Uterus (tissue), 4 donors: ENCODE data around the gene TFAP2B. TPM values are rescaled to one million over a fixed set of nuclear protein-coding genes. Genes with fewer than 3 reads are reported as not detected.

Experiments used
- DNase-seq, 2 donors: peaks; one replicate each; pipeline ENCODE4 v3.0.0-alpha.2; 2019 to 2020
- H3K27ac ChIP-seq, 2 donors: fragments of 200-600 bp; sonication (generic); 1 replicate in 1 of 2; 2 replicates in 1 of 2; pipeline ENCODE4 v1.5.1; 2016 to 2018
- H3K27me3 ChIP-seq, 2 donors: fragments of 200-600 bp; sonication (generic); one replicate each; pipeline ENCODE4 v1.5.1; 2018 to 2019; ENCODE audit warnings: control low read depth in 1 of 2
- H3K36me3 ChIP-seq, 2 donors: fragments of 200-600 bp; sonication (generic); one replicate each; pipeline ENCODE4 v1.5.1; 2019; ENCODE audit warnings: control low read depth in 1 of 2
- H3K4me1 ChIP-seq, 2 donors: fragments of 200-600 bp; sonication (generic); one replicate each; pipeline ENCODE4 v1.5.1; 2018 to 2019; ENCODE audit warnings: control low read depth in 1 of 2
- H3K4me3 ChIP-seq, 2 donors: fragments of 200-600 bp; sonication (generic); 1 replicate in 1 of 2; 2 replicates in 1 of 2; pipeline ENCODE4 v1.5.1; 2018 to 2019; ENCODE audit warnings: mild to moderate bottlenecking in 1 of 2
- H3K9me3 ChIP-seq, 2 donors: fragments of 200-600 bp; sonication (generic); one replicate each; pipeline ENCODE4 v1.5.1; 2019; ENCODE audit warnings: control low read depth in 1 of 2
- CTCF ChIP-seq, 4 experiments: fragments of 200-600 bp in 2 of 4; fragments of 450-650 bp in 2 of 4; sonication (generic) in 2 of 4; IDR thresholded peaks; one replicate each; pipeline ENCODE4 v1.5.1; 2016 to 2019; ENCODE audit warnings: antibody characterized with exemption in 4 of 4, mild to moderate bottlenecking in 2 of 4, moderate library complexity in 1 of 4
- POLR2A ChIP-seq, 2 donors: fragments of 450-650 bp; IDR thresholded peaks; one replicate each; pipeline ENCODE4 v1.6.1; 2016; ENCODE audit warnings: antibody characterized with exemption in 2 of 2, mild to moderate bottlenecking in 1 of 2, moderate library complexity in 1 of 2
- intact Hi-C: fragments of 100-400 bp; cut with DNase I; formaldehyde crosslinking; loops from one replicate; pipeline ENCODE4 v1.15.1; 2023; ENCODE audit warnings: low total_unique reads
- total RNA-seq, 4 donors: library from RNA; depleted of rRNA in 3 of 4; stranded (reverse); fragments of >200 nt in 3 of 4; gene quantifications; one replicate each; pipeline versions ENCODE4 v1.1.0 to v1.2.4, GENCODE V29; 2014 to 2023
- donor health status: DM: yes; HTN: yes; CAD: no.

Gene TFAP2B
- total RNA-seq, 4 donors from 2014 or later: 0.41 TPM; not detected in 3

- TF ChIP-seq CTCF (IDR thresholded peaks at IDR 0.05) (no peak), POLR2A (IDR thresholded peaks at IDR 0.05) (no peak)
- Histone ChIP-seq H3K27me3 (no peaks in the 10 kb centered on the region), H3K27ac (no peak overlapping the region), H3K9me3 (no peaks in the 10 kb centered on the region), H3K4me1 (no peaks in the 10 kb centered on the region), H3K36me3 (no peaks in the 10 kb centered on the region), H3K4me3 (no peak overlapping the region)
- DNase-seq: no peak
- intact Hi-C loops: no loop called here
These were observed 45.9 kb downstream of the TFAP2B start for GRCh38 chr6:50864601-50865000.

GRCh38 chr6:50868466-50868865 is 49.8 kb downstream of the TFAP2B start:
- Histone ChIP-seq H3K27ac (no peak overlapping the region), H3K4me3 (no peak overlapping the region), H3K27me3 (no peaks in the 10 kb centered on the region), H3K9me3 (no peaks in the 10 kb centered on the region), H3K4me1 (no peaks in the 10 kb centered on the region), H3K36me3 (no peaks in the 10 kb centered on the region)
- intact Hi-C loops: no loop called here
- TF ChIP-seq POLR2A (IDR thresholded peaks at IDR 0.05): no peak
- TF ChIP-seq CTCF (IDR thresholded peaks at IDR 0.05): no peak
- DNase-seq: no peak

- Histone ChIP-seq H3K4me3 (no peak overlapping the region), H3K27ac (no peak overlapping the region), H3K36me3 (no peaks in the 10 kb centered on the region), H3K4me1 (no peaks in the 10 kb centered on the region), H3K27me3 (no peaks in the 10 kb centered on the region), H3K9me3 (no peaks in the 10 kb centered on the region)
- intact Hi-C loops: loop anchor here (10.0 kb wide), 1 partner anchor 1322 kb away; no protein-coding TSS in a partner anchor
- no peak for DNase-seq
- TF ChIP-seq CTCF (IDR thresholded peaks at IDR 0.05) (no peak), POLR2A (IDR thresholded peaks at IDR 0.05) (no peak)
These were observed 54.5 kb downstream of the TFAP2B start for GRCh38 chr6:50873167-50873566.

GRCh38 chr6:50884364-50884763 is 65.7 kb downstream of the TFAP2B start:
- Histone ChIP-seq H3K36me3 (no peaks in the 10 kb centered on the region), H3K4me1 (no peaks in the 10 kb centered on the region), H3K9me3 (no peaks in the 10 kb centered on the region), H3K27ac (no peak overlapping the region), H3K4me3 (no peak overlapping the region), H3K27me3 (no peaks in the 10 kb centered on the region)
- intact Hi-C loops: no loop called here
- TF ChIP-seq POLR2A (IDR thresholded peaks at IDR 0.05): no peak
- TF ChIP-seq CTCF (IDR thresholded peaks at IDR 0.05): no peak
- no peak for DNase-seq

GRCh38 chr6:50887112-50887511 is 68.4 kb downstream of the TFAP2B start:
- H3K4me3 ChIP-seq: no peak overlapping the region
- no peaks in the 10 kb centered on the region for H3K27me3 ChIP-seq
- no peaks in the 10 kb centered on the region for H3K36me3 ChIP-seq
- DNase-seq: no peak
- TF ChIP-seq CTCF (IDR thresholded peaks at IDR 0.05) (no peak), POLR2A (IDR thresholded peaks at IDR 0.05) (no peak)
- H3K9me3 ChIP-seq: no peaks in the 10 kb centered on the region
- no peaks in the 10 kb centered on the region for H3K4me1 ChIP-seq
- H3K27ac ChIP-seq: no peak overlapping the region
- intact Hi-C loops: no loop called here
